Activated naive CD8-positive, alpha-beta T cell (primary cell): Measurements from ENCODE around the gene POLR3H.

Source experiments
- H3K27ac Mint-ChIP-seq: one replicate; pipeline ENCODE4 v1.8.0; 2021; ENCODE audit warnings: mixed read lengths
- H3K27me3 Mint-ChIP-seq: one replicate; pipeline ENCODE4 v1.8.0; 2021; ENCODE audit warnings: mixed read lengths
- H3K36me3 Mint-ChIP-seq: one replicate; pipeline ENCODE4 v1.8.0; 2021; ENCODE audit warnings: mixed read lengths
- H3K4me1 Mint-ChIP-seq: one replicate; pipeline ENCODE4 v1.8.0; 2021; ENCODE audit warnings: low read depth, mixed read lengths
- H3K4me3 Mint-ChIP-seq: one replicate; pipeline ENCODE4 v1.8.0; 2021; ENCODE audit warnings: mild to moderate bottlenecking, mixed read lengths
- H3K9me3 Mint-ChIP-seq: one replicate; pipeline ENCODE4 v1.8.0; 2021; ENCODE audit warnings: low read depth, mixed read lengths

Gene POLR3H

GRCh38 chr22:41500303-41500702, 44.0 kb downstream of the POLR3H start:
- H3K27me3 Mint-ChIP-seq = no peaks in the 10 kb centered on the region
- no peak overlapping the region for H3K27ac Mint-ChIP-seq
- H3K36me3 Mint-ChIP-seq = peaks cover 2% of the 10 kb centered on the region
- peaks cover 1% of the 10 kb centered on the region for H3K4me1 Mint-ChIP-seq
- no peaks in the 10 kb centered on the region for H3K9me3 Mint-ChIP-seq
- H3K4me3 Mint-ChIP-seq = no peak overlapping the region

GRCh38 chr22:41499624-41500280, 44.5 kb downstream of the POLR3H start:
- H3K27ac Mint-ChIP-seq = no peak overlapping the region
- no peaks in the 10 kb centered on the region for H3K9me3 Mint-ChIP-seq
- peaks cover 2% of the 10 kb centered on the region for H3K36me3 Mint-ChIP-seq
- H3K4me3 Mint-ChIP-seq = no peak overlapping the region
- H3K27me3 Mint-ChIP-seq = no peaks in the 10 kb centered on the region
- H3K4me1 Mint-ChIP-seq = peaks cover 1% of the 10 kb centered on the region

GRCh38 chr22:41498303-41498835, 45.9 kb downstream of the POLR3H start:
- Mint-ChIP-seq H3K4me1 (no peaks in the 10 kb centered on the region), H3K27ac (no peak overlapping the region), H3K36me3 (no peaks in the 10 kb centered on the region), H3K9me3 (no peaks in the 10 kb centered on the region), H3K4me3 (no peak overlapping the region), H3K27me3 (no peaks in the 10 kb centered on the region)

- H3K27me3 Mint-ChIP-seq = no peaks in the 10 kb centered on the region
- no peaks in the 10 kb centered on the region for H3K36me3 Mint-ChIP-seq
- H3K9me3 Mint-ChIP-seq = no peaks in the 10 kb centered on the region
- peak overlapping the region; percentile 48 for H3K27ac Mint-ChIP-seq
- no peak overlapping the region for H3K4me3 Mint-ChIP-seq
- H3K4me1 Mint-ChIP-seq = peaks cover 21% of the 10 kb centered on the region
Measured at GRCh38 chr22:41491374-41492100, 52.7 kb downstream of the POLR3H start.

GRCh38 chr22:41488596-41489385, 55.5 kb downstream of the POLR3H start:
- H3K36me3 Mint-ChIP-seq = no peaks in the 10 kb centered on the region

GRCh38 chr22:41488076-41488475, 56.2 kb downstream of the POLR3H start:
- H3K27me3 Mint-ChIP-seq = no peaks in the 10 kb centered on the region
- H3K4me1 Mint-ChIP-seq = peaks cover 35% of the 10 kb centered on the region
- H3K9me3 Mint-ChIP-seq = no peaks in the 10 kb centered on the region
- H3K36me3 Mint-ChIP-seq = no peaks in the 10 kb centered on the region
- no peak overlapping the region for H3K27ac Mint-ChIP-seq
- no peak overlapping the region for H3K4me3 Mint-ChIP-seq

More at GRCh38 chr22:41488596-41489385, 55.5 kb downstream of the POLR3H start:
- H3K4me1 Mint-ChIP-seq = peaks cover 33% of the 10 kb centered on the region
- no peaks in the 10 kb centered on the region for H3K9me3 Mint-ChIP-seq
- H3K27me3 Mint-ChIP-seq = no peaks in the 10 kb centered on the region
- no peak overlapping the region for H3K4me3 Mint-ChIP-seq
- no peak overlapping the region for H3K27ac Mint-ChIP-seq

GRCh38 chr22:41487037-41487935, 57.0 kb downstream of the POLR3H start:
- peaks cover 41% of the 10 kb centered on the region for H3K4me1 Mint-ChIP-seq
- no peaks in the 10 kb centered on the region for H3K36me3 Mint-ChIP-seq
- no peak overlapping the region for H3K4me3 Mint-ChIP-seq
- H3K9me3 Mint-ChIP-seq = no peaks in the 10 kb centered on the region
- no peak overlapping the region for H3K27ac Mint-ChIP-seq
- H3K27me3 Mint-ChIP-seq = no peaks in the 10 kb centered on the region

GRCh38 chr22:41485033-41485432, 59.2 kb downstream of the POLR3H start:
- Mint-ChIP-seq H3K27me3 (no peaks in the 10 kb centered on the region), H3K9me3 (no peaks in the 10 kb centered on the region)

GRCh38 chr22:41482319-41482935, 61.8 kb downstream of the POLR3H start:
- Mint-ChIP-seq H3K27ac (peak overlapping the region; percentile 34), H3K36me3 (no peaks in the 10 kb centered on the region), H3K9me3 (no peaks in the 10 kb centered on the region), H3K4me3 (peak overlapping the region; percentile 32), H3K27me3 (no peaks in the 10 kb centered on the region), H3K4me1 (peaks cover 37% of the 10 kb centered on the region)

More at GRCh38 chr22:41485033-41485432, 59.2 kb downstream of the POLR3H start:
- Mint-ChIP-seq H3K4me3 (no peak overlapping the region), H3K36me3 (no peaks in the 10 kb centered on the region), H3K4me1 (peaks cover 43% of the 10 kb centered on the region), H3K27ac (no peak overlapping the region)

GRCh38 chr22:41481925-41482318, 62.3 kb downstream of the POLR3H start:
- Mint-ChIP-seq H3K27ac (no peak overlapping the region), H3K36me3 (no peaks in the 10 kb centered on the region), H3K4me3 (no peak overlapping the region), H3K4me1 (peaks cover 34% of the 10 kb centered on the region), H3K9me3 (no peaks in the 10 kb centered on the region), H3K27me3 (no peaks in the 10 kb centered on the region)

GRCh38 chr22:41481131-41481830, 63.0 kb downstream of the POLR3H start:
- H3K27ac Mint-ChIP-seq = no peak overlapping the region
- H3K4me3 Mint-ChIP-seq = no peak overlapping the region
- no peaks in the 10 kb centered on the region for H3K36me3 Mint-ChIP-seq
- peaks cover 32% of the 10 kb centered on the region for H3K4me1 Mint-ChIP-seq
- no peaks in the 10 kb centered on the region for H3K27me3 Mint-ChIP-seq
- no peaks in the 10 kb centered on the region for H3K9me3 Mint-ChIP-seq

GRCh38 chr22:41480397-41480735, 63.9 kb downstream of the POLR3H start:
- Mint-ChIP-seq H3K27ac (no peak overlapping the region), H3K4me3 (no peak overlapping the region), H3K4me1 (peaks cover 27% of the 10 kb centered on the region), H3K36me3 (no peaks in the 10 kb centered on the region), H3K9me3 (no peaks in the 10 kb centered on the region), H3K27me3 (no peaks in the 10 kb centered on the region)

GRCh38 chr22:41479671-41480396, 64.4 kb downstream of the POLR3H start:
- Mint-ChIP-seq H3K27ac (no peak overlapping the region), H3K36me3 (no peaks in the 10 kb centered on the region), H3K4me3 (no peak overlapping the region), H3K4me1 (peaks cover 29% of the 10 kb centered on the region), H3K27me3 (no peaks in the 10 kb centered on the region), H3K9me3 (no peaks in the 10 kb centered on the region)
